GM21576 (cell line): Measurements from ENCODE around the gene RPL11.
A peak's percentile ranks its signal among the peaks of the same experiment; 100 is the strongest.
"Not testable (repeated sequence)": the region's sequence is repeated elsewhere in the genome, so short reads cannot be mapped to it uniquely, and the experiment has no call there.

Experiments
- ATAC-seq: cut with Tn5 transposase; IDR thresholded peaks from one replicate; pipeline ENCODE4 v1.9.1; 2021; ENCODE audit warnings: mild to moderate bottlenecking, moderate library complexity; ENCODE audit not compliant: unreplicated experiment

Gene RPL11

DNA sequence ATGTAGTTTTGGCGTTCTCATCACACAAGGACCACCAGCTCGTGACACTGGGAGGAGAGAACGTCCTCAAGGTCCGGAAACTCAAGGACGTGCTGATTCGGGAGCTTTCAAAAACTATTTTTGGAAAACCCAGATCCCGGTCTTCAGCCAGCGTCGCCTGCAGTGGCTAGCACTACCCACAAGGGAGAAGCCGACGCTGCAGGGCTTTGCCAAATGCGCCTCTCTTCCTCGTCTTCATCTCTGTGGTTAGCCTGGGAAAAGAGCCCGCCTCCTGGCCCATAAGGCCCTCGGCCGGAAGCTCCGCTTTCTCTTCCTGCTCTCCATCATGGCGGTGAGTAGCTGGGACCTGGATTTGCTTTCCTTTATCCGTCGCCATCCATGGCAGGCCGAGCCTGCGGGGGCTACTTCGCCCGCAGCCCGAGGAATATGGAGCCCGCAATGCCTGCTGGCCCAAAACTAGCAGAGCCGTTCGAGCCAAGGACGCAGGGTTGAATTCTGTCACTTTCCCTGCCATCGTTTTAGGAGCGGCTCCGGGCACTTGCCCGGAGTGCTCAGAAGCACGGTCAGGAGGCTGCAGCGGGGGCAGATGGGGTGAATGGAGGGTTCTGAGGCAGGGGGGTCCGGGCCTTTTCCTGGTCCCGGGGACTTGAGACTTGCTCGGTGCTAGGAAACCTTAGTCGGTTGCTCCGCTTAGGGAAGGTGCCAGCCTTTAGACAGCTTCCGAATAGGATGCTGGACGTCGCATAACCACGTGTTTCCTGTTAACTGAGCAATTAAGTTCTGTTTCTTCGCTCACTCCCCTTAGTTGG, at the start of gene RPL11:
TSS of gene RPL11 (plus strand) at position 308 of the 809 bp plus-strand sequence. CDS start at position 326, 18 bp downstream.
- ATAC-seq, result peak; percentile 94

GRCh38 chr1:23643736-23644554, 47.7 kb upstream of the RPL11 start:
- ATAC-seq, result no peak

DNA sequence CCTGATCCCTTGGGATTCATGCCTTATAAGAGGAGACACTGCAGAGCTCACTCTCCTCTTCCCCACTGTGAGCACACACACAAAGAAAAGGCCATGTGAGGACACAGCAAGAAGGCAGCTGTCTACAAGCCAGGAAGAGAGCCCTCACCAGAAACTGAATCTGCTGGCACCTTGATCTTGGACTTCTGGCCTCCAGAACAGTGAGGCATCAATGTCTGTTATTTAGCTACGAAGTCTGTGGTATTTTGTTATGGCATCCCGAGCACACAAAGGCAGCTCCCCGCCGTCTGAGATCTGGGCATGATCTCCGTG, 47.1 kb upstream of the RPL11 start:
- ATAC-seq, result no peak

DNA sequence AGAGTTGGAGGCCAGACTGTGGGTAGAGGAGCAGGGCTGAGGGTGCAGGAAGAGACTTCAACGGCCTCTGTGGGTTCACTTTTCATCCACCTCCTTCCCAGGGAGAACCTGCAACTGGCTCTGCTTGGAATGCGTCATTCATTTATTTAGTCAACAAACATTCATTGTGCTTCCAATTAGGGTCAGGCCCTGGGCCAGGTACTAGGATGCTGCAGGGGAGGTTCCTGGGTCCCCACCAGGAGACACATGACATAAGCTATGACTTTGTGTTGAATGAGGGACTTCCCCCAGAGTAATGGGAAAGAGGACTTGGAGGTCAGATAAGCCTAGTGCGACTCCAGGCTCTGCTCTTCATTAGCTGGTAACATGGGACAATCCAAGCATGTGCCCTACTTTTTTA, 46.3 kb upstream of the RPL11 start:
- no peak for ATAC-seq

DNA sequence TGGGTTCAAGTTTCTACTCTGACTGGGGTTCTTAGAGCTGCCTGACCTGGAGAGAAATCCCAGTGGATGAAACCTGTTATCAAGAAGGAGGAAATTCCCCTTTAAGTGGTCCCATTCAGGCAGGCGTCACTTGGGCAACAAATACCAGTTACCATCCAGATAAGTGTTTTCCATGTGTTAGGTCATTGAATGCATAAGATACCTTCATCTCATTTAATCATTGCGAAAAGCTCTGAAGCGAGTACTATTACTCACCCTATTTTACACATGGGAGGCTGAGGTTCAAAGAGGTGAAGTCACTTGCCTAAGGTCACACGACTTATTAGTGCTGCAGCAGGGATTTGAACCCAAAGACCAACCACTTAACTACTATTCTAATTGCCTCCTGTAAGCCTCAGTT, 45.5 kb upstream of the RPL11 start:
- ATAC-seq, result no peak

- ATAC-seq, result no peak
Measured at GRCh38 chr1:23646541-23646940, 45.1 kb upstream of the RPL11 start.

- no peak for ATAC-seq
Measured at GRCh38 chr1:23648576-23648975, 43.0 kb upstream of the RPL11 start.

- not testable (repeated sequence) for ATAC-seq
Measured at GRCh38 chr1:23649157-23649556, 42.4 kb upstream of the RPL11 start.

DNA sequence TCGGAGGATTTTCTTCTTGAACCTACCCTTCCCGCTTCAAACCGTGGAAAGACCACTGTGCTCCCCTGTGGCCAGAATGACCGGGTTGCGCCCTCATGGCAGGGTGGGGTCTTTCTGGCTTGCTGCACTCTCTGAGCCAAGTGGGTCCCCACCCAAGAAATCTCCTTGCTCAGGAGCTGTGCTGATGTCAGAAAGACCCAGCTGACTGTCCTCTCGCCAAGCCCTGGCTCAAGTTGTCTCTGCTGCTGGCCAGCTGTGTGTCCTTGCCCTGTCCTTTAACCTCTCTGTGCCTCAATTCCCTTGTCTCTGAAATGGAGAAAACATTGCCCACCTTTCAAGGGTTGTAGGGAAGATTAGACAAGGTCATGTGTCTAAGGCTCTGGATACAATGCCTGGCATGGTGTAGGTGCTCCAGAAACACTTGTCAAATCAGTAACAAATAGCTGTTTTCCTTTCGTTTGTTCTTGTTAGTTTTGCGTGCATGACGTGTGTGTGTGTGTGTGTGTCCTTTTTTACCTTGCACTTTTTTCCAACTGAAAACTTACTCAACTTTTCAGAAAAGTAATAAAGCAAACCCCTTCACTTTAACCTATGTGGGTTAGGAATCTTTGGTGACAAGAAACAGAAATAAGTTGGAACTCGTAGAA, 41.1 kb upstream of the RPL11 start:
- no peak for ATAC-seq

DNA sequence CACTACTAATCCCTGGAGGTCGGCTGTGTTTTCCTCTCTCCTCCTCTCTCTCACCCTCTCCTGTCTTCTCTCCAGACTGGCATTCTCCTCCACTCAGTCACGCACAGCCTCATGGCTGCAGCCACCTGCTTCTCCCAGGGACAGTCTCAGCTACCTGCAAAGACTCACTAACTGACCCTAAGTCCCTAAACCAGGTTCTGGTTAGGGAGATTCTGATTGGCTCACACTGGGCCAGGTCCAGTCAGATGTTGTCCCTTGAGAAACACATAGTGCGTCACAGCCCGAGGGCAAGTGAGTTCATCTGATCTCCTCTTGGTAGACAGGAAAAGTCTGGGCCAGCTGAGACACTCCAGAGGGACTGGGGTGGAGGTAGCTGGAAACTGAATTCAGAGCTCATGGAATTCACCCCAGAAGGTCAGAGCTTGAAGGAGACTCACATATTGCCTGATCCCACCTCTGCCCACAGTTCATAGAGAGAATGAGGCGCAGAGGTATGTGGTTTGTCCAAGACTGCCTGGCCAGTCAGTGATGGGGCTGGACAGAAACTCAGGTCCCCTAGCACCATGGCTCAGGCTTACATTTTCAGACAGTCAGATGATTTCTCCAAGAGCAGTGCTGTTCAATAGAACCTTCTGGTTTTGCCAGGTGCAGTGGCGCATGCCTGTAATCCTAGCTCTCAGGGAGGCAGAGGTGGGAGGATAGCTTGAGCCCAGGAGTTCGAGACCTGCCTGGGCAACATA, 40.4 kb upstream of the RPL11 start:
- ATAC-seq, result no peak

DNA sequence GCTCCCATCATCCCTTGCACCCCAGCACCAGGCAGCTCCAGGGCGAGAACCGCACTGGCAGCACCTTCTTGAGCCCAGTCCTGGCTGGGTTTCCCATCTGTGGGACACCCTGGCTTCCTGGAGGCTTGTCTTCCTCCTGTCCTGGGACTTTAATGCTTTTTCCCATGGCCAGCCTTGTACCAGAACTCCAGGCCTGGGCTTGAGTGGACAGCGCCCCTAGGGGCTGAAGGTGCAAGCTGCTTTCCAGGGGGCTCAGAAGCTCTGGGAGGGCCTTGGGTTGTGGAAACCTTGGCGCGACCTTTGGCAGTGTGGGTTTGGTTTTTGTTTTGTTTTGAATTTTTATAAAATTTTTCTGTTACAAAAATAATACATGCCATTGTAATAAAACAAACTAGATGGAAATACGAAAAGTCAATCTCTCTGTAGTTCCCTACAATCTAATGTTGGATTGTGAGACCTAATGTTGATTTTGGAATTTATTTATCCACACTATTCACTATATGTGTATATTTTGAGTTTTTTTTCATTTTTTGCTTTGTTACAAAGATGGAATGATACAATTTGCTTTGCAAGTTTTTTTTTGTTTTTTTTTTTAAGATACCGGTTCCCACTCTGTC, 33.8 kb upstream of the RPL11 start:
- no peak for ATAC-seq

DNA sequence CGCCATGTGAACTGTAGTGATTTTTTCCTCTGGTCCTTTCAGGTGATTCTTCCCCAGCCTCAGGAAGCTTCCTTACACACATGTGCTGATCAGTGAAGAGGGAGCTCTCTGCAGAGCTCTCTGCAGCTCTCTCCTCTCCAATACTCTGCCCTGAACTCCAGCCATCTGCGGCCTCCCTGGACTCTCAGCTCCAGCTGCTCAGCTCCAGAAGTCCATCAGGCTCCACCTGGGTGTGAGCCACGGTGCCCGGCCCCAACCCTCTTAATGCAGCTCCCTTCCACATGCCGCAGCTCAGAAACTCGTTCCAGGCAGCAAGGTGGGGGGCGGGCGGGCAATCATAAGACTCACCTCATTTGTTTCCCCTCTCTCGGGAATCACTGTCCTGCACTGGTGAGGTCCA, 30.9 kb upstream of the RPL11 start:
- ATAC-seq, result no peak

GRCh38 chr1:23661887-23662286, 29.7 kb upstream of the RPL11 start:
- ATAC-seq, result no peak

GRCh38 chr1:23664837-23665795, 26.5 kb upstream of the RPL11 start:
- ATAC-seq, result no peak

DNA sequence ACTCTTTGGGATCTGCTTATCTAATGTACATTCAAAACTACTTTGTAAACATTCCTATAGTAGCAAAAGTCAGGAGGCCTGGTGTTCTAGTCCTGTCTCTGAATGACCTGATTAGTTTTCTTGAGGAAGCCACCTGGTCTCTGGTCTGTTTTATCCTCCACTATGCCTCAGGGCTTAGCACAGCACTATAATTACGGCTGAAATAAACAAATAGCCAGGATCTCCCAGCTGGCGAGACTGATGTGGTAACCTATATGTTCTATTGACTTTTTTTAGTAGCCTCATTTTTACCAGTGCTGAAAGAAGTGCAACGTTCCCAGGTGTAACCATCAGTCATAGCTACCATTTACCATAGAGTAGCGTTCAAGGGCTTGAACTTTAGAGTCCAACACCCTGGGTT, 24.2 kb upstream of the RPL11 start:
- no peak for ATAC-seq

- ATAC-seq, result no peak
Measured at GRCh38 chr1:23670709-23671108, 20.9 kb upstream of the RPL11 start.

GRCh38 chr1:23673086-23673813, 18.4 kb upstream of the RPL11 start:
- ATAC-seq, result no peak

DNA sequence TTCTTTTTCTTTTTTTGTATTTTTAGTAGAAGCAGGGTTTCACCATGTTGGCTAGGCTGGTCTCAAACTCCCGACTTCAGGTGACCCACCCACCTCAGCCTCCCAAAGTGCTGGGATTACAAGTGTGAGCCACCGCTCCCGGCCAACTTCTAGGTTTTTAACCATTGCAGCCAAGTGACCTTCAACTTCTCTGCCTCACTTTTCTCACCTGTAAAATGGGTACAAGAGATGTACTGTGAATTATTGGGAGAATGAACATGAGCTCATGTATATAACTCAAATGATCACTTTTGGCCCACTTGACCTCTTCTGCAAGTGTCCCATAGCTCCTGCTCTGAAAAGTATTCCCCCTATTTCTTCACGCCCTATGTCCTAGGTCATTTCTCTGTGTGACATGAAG, 11.8 kb upstream of the RPL11 start:
- no peak for ATAC-seq

DNA sequence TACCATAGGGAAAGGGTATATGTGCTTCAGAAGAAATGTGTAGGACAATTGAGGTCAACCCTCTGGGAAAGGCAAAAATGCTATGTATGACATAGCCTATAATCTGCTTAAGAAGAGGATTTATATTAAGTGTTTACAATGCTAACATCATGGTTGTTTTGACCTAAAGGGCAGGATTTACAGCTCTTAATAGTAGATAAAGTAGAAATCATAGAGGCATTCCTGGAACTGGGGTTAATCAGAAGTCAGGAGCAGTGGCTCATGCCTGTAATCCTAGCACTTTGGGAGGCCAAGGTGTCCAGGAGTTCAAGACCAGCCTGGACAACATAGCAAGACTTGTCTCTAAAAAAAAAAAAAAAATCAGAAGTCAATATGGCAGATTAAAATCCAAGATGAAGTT, 8.7 kb upstream of the RPL11 start:
- no peak for ATAC-seq
